ENCODE data around the gene ATL3. TPM values are rescaled to one million over a fixed set of nuclear protein-coding genes. Genes with fewer than 3 reads are reported as not detected.

The ATL3 gene
- total and polyA plus RNA-seq, 2 of the 13 experiments (the other 11 are each of a cell fraction or from before 2014, with no cell fraction given), result not detected

DNA sequence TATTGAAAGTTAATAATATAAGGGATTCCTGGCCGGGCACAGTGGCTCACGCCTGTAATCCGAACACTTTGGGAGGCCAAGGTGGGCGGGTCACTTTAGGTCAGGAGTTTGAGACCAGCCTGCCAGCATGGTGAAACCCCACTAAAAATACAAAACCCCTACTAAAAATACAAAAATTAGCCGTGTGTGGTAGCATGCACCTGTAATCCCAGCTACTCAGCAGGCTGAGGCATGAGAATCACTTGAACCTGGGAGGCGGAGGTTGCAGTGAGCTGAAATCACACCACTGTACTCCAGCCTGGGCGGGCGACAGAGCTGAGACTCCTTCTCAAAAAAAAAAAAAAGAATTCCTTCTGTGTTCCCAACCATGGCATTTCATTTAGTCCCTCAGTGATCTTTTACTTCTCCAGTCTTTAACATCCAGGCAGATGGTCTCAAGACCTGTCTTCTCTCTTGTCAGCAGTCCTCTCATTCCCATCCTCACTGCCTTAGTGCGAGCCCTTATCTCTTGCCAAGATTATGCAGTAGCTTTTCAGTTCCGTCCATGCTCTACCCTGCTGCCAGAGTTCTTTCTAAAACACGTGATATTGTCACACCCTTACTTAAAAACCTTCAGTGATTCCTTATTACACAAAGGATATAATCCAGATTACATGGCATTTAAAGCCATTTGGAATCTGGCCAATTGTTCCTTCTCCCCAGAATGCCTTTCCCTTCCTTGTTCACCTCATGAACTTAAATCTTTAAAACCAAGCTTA, 28.0 kb upstream of the ATL3 start (continued):
- TF ChIP-seq RBM39 (IDR thresholded peaks at IDR 0.05; ENCODE audit: low read depth, low read length, poor library complexity, severe bottlenecking), result no peak
- no peak for TF ChIP-seq RFX5 (IDR thresholded peaks at IDR 0.05; ENCODE audit: low read depth, low read length)

DNA sequence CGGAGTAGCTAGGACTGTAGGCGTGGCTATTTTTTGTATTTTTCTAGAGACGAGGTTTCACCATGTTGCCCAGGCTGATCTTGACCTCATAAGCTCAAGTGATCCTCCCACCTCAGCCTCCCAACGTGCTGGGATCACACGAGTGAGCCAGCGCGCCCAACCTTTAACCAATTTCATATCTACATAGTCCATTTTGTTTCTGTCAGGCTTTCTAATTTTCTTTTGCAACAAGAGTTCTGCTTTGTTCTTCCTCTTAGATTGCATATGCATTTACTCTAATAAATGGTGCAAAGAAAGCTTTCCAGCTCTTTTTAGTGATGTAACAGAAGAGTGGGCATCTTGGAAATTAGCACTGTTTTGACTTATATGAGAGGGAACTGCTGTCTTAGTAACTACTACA, 23.4 kb upstream of the ATL3 start:
- Histone ChIP-seq H3K4me1 (ENCODE audit: insufficient read depth, low read length) (no peaks in the 10 kb centered on the region), H3K36me3 (replicated peaks in 1 of 2; ENCODE audit: control insufficient read depth in 1 of 2, insufficient read depth in 2 of 2, low read length in 2 of 2) (no peaks in the 10 kb centered on the region; a peak in 1 of 5 replicates), H4K20me1 (ENCODE audit: insufficient read depth, low read length) (peaks cover 3% of the 10 kb centered on the region; the same call in 1 of the 2 replicates), H3K27ac (ENCODE audit: extremely low read length, insufficient read depth, low read length) (no peak overlapping the region), H3K79me2 (ENCODE audit: insufficient read depth, low read length) (peaks cover 12% of the 10 kb centered on the region), H3K9ac (ENCODE audit: insufficient read depth, low read depth, low read length) (no peak overlapping the region), H3K9me3 (ENCODE audit: low read length) (no peaks in the 10 kb centered on the region), H3K4me2 (ENCODE audit: low read depth, low read length) (no peak overlapping the region), H2AFZ (ENCODE audit: low read length) (no peak overlapping the region), H3K4me3 (replicated peaks in 1 of 3; ENCODE audit: insufficient read depth in 1 of 3, low read depth in 2 of 3, low read length in 3 of 3) (no peak overlapping the region), H3K27me3 (ENCODE audit: control insufficient read depth in 1 of 2, insufficient read depth in 2 of 2, low read length in 2 of 2) (no peaks in the 10 kb centered on the region)
- FAIRE-seq, result no peak
- POLR2A ChIA-PET, result interaction anchor here (1.1 kb wide), 1 partner anchor 13 kb away, joined by 4 read pairs; the partner anchor contains the start of gene RTN3
- in situ Hi-C loops (cut with HindIII; ENCODE audit: extremely low pct_ligation_motif_present, low pct_unique_long_range_greater_than_20kb) (no loop called here), intact Hi-C loops (cut with micrococcal nuclease; ENCODE audit: unreplicated experiment) (no loop called here)
- no peak for TF ChIP-seq ZNF20 (CRISPR knock-in tag; IDR thresholded peaks at IDR 0.05)
- no peak for TF ChIP-seq ZNF235 (CRISPR knock-in tag; IDR thresholded peaks at IDR 0.05; ENCODE audit: borderline replicate concordance)
- no peak for TF ChIP-seq YEATS4 (CRISPR knock-in tag; IDR thresholded peaks at IDR 0.05; ENCODE audit: borderline replicate concordance)
- no peak for TF ChIP-seq ZNF468 (CRISPR knock-in tag; IDR thresholded peaks at IDR 0.05)
- TF ChIP-seq SRSF1 (optimal IDR thresholded peaks at IDR 0.05; ENCODE audit: low read depth, low read length), result no peak
- no peak for TF ChIP-seq FIP1L1 (IDR thresholded peaks at IDR 0.05; ENCODE audit: borderline replicate concordance, insufficient read depth, low read depth, low read length)
- TF ChIP-seq, protein P1, sequence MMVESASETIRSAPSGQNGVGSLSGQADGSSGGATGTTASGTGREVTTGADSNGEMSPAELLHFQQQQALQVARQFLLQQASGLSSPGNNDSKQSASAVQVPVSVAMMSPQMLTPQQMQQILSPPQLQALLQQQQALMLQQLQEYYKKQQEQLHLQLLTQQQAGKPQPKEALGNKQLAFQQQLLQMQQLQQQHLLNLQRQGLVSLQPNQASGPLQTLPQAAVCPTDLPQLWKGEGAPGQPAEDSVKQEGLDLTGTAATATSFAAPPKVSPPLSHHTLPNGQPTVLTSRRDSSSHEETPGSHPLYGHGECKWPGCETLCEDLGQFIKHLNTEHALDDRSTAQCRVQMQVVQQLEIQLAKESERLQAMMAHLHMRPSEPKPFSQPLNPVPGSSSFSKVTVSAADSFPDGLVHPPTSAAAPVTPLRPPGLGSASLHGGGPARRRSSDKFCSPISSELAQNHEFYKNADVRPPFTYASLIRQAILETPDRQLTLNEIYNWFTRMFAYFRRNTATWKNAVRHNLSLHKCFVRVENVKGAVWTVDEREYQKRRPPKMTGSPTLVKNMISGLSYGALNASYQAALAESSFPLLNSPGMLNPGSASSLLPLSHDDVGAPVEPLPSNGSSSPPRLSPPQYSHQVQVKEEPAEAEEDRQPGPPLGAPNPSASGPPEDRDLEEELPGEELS (CRISPR knock-in tag; IDR thresholded peaks at IDR 0.05), result no peak
- DNase-seq (ENCODE audit: low spot score), result no peak
- WGBS (ENCODE audit: low lambda C conversion rate), result 97% methylated on average over 7 of the region's 7 CpGs
- CTCF ChIA-PET (ENCODE audit: low intra/inter-chr PET ratio, low total read pairs), result no interaction called here
- no peak for ATAC-seq
- no TSS peak for BruUV-seq (replicated peaks)

Data from HepG2 (cell line).